Spinal cord (tissue), 10 donors: Measurements from ENCODE around the gene AP2A1. TPM values are rescaled to one million over a fixed set of nuclear protein-coding genes. Genes with fewer than 3 reads are reported as not detected.

Experiments used
- DNase-seq, 6 donors: peaks; one replicate each; pipeline versions ENCODE4 v3.0.0 to v3.0.0-alpha.2; 2013 to 2015; ENCODE audit warnings: low spot score in 6 of 6, low read depth in 4 of 6
- H3K27ac ChIP-seq: one replicate; pipeline ENCODE4 v1.5.1; 2013; ENCODE audit warnings: low read depth, low read length, control low read depth
- H3K27me3 ChIP-seq: one replicate; pipeline ENCODE4 v1.6.1; 2013; ENCODE audit warnings: low read length; ENCODE audit not compliant: control insufficient read depth, insufficient read depth
- H3K36me3 ChIP-seq: one replicate; pipeline ENCODE4 v1.6.1; 2013; ENCODE audit warnings: low read length; ENCODE audit not compliant: control insufficient read depth, insufficient read depth
- H3K4me1 ChIP-seq: one replicate; pipeline ENCODE4 v1.6.1; 2013; ENCODE audit warnings: low read length; ENCODE audit not compliant: control insufficient read depth, insufficient read depth
- H3K4me3 ChIP-seq: one replicate; pipeline ENCODE4 v1.5.1; 2013; ENCODE audit warnings: low read depth, low read length, control low read depth
- H3K9me3 ChIP-seq: one replicate; pipeline ENCODE4 v1.6.1; 2013; ENCODE audit warnings: low read length; ENCODE audit not compliant: control insufficient read depth, insufficient read depth
- WGBS: methylation state at CpG from one replicate; pipeline ENCODE4 v1.1.5; 2013; ENCODE audit warnings: missing lambda C conversion rate; ENCODE audit not compliant: insufficient coverage; 5-methylcytosine and 5-hydroxymethylcytosine counted together
- polyA plus RNA-seq, 2 donors: library from polyadenylated mRNA; unstranded; fragments of 120-200 nt; gene quantifications; one replicate each; pipeline ENCODE4 v1.2.1, GENCODE V29; 2013; ENCODE audit not compliant: insufficient read length in 2 of 2
- total RNA-seq, 2 donors: library from RNA; depleted of rRNA in 1 of 2; stranded (reverse); fragments of 120-200 nt in 1 of 2; fragments of >200 nt in 1 of 2; gene quantifications; one replicate each; pipeline versions ENCODE4 v1.2.3 to v1.2.4, GENCODE V29; 2013 to 2014
- donor health status: healthy.

The AP2A1 gene
- total and polyA plus RNA-seq, 4 donors, result 58.5 to 156 (median 106) TPM

GRCh38 chr19:49849433-49850220, 82.8 kb downstream of the AP2A1 start:
- Histone ChIP-seq H3K36me3 (peaks cover 16% of the 10 kb centered on the region), H3K27me3 (no peaks in the 10 kb centered on the region), H3K27ac (no peak overlapping the region), H3K4me1 (peaks cover 27% of the 10 kb centered on the region), H3K4me3 (no peak overlapping the region), H3K9me3 (no peaks in the 10 kb centered on the region)
- no peak for DNase-seq
- 88% methylated on average over 15 of the region's 15 CpGs for WGBS

- Histone ChIP-seq H3K4me1 (peaks cover 32% of the 10 kb centered on the region), H3K27ac (peak overlapping the region; percentile 100), H3K36me3 (peaks cover 21% of the 10 kb centered on the region), H3K9me3 (no peaks in the 10 kb centered on the region), H3K27me3 (no peaks in the 10 kb centered on the region), H3K4me3 (peak overlapping the region; percentile 41)
- 36% methylated on average over 8 of the region's 12 CpGs for WGBS
- no peak for DNase-seq
These were observed 83.4 kb downstream of the AP2A1 start for GRCh38 chr19:49850221-49850486.

GRCh38 chr19:49850487-49851342, 83.9 kb downstream of the AP2A1 start, which contains the start of gene PTOV1:
PTOV1 (plus strand) TSS chr19:49851159.
- DNase-seq, result peak; percentile 77 to 97 (median 88)
- Histone ChIP-seq H3K36me3 (peaks cover 27% of the 10 kb centered on the region), H3K27ac (peak within 1 kb of the TSS; percentile 100), H3K9me3 (no peaks in the 10 kb centered on the region), H3K4me3 (peak within 1 kb of the TSS; percentile 94), H3K4me1 (peaks cover 36% of the 10 kb centered on the region), H3K27me3 (no peaks in the 10 kb centered on the region)
- under 1% methylated on average over 98 of the region's 98 CpGs for WGBS

GRCh38 chr19:49851456-49852259, 84.9 kb downstream of the AP2A1 start:
- WGBS, result under 1% methylated on average over 52 of the region's 78 CpGs
- Histone ChIP-seq H3K4me3 (peak overlapping the region; percentile 66), H3K27ac (peak overlapping the region; percentile 52), H3K36me3 (peaks cover 36% of the 10 kb centered on the region), H3K27me3 (no peaks in the 10 kb centered on the region), H3K4me1 (peaks cover 36% of the 10 kb centered on the region), H3K9me3 (no peaks in the 10 kb centered on the region)
- peak in 2 of 6 donors; percentile 70 to 73 for DNase-seq

GRCh38 chr19:49852631-49853126, 85.9 kb downstream of the AP2A1 start:
- DNase-seq, result no peak
- H3K9me3 ChIP-seq, result no peaks in the 10 kb centered on the region
- H3K27ac ChIP-seq, result no peak overlapping the region
- WGBS, result no CpG with 5 or more reads among the region's 14 CpGs
- H3K36me3 ChIP-seq, result peaks cover 46% of the 10 kb centered on the region
- no peaks in the 10 kb centered on the region for H3K27me3 ChIP-seq
- peak overlapping the region; percentile 66 for H3K4me3 ChIP-seq
- H3K4me1 ChIP-seq, result peaks cover 38% of the 10 kb centered on the region

GRCh38 chr19:49853852-49854377, 87.1 kb downstream of the AP2A1 start:
- Histone ChIP-seq H3K36me3 (peaks cover 59% of the 10 kb centered on the region), H3K27ac (no peak overlapping the region), H3K4me3 (no peak overlapping the region)

GRCh38 chr19:49854378-49855263, 87.8 kb downstream of the AP2A1 start:
- DNase-seq, result no peak
- H3K4me3 ChIP-seq, result no peak overlapping the region
- no peaks in the 10 kb centered on the region for H3K27me3 ChIP-seq
- peaks cover 46% of the 10 kb centered on the region for H3K4me1 ChIP-seq
- WGBS, result 88% methylated on average over 35 of the region's 39 CpGs
- H3K27ac ChIP-seq, result no peak overlapping the region
- no peaks in the 10 kb centered on the region for H3K9me3 ChIP-seq
- H3K36me3 ChIP-seq, result peaks cover 64% of the 10 kb centered on the region

More at GRCh38 chr19:49853852-49854377, 87.1 kb downstream of the AP2A1 start:
- Histone ChIP-seq H3K4me1 (peaks cover 46% of the 10 kb centered on the region), H3K9me3 (no peaks in the 10 kb centered on the region), H3K27me3 (no peaks in the 10 kb centered on the region)
- DNase-seq, result no peak
- 83% methylated on average over 5 of the region's 10 CpGs for WGBS

GRCh38 chr19:49855277-49855675, 88.5 kb downstream of the AP2A1 start:
- H3K4me3 ChIP-seq, result no peak overlapping the region
- no peaks in the 10 kb centered on the region for H3K9me3 ChIP-seq
- no peak overlapping the region for H3K27ac ChIP-seq
- H3K4me1 ChIP-seq, result peaks cover 46% of the 10 kb centered on the region
- DNase-seq, result no peak
- H3K27me3 ChIP-seq, result no peaks in the 10 kb centered on the region
- 90% methylated on average over 12 of the region's 12 CpGs for WGBS
- peaks cover 70% of the 10 kb centered on the region for H3K36me3 ChIP-seq
